ENCODE data around the gene TPM3. TPM values are rescaled to one million over a fixed set of nuclear protein-coding genes. Genes with fewer than 3 reads are reported as not detected.
"Not testable (repeated sequence)": the region's sequence is repeated elsewhere in the genome, so short reads cannot be mapped to it uniquely, and the experiment has no call there.

The TPM3 gene
- total RNA-seq, 1 donor from 2014 or later: 138 TPM

DNA sequence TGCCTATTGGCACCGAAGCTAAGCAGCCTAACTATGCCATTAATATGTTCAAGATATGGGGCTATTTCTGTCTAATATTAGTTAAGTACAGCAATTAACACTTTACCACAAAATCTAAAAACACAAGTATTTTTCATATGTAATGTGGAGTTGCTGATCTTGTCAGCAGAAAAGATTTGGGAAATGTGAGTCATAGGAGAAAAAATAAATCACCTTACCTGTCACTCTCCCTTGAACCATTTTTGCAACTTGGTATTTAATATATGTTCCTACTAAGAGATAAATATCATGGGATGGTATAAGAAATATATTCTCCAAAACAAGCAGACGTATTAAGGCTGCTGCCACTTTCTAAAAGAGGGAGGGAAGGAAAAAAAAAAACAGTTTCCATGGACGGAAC lies 54.0 kb downstream of the TPM3 start:
- Histone ChIP-seq H3K36me3 (no peaks in the 10 kb centered on the region), H3K9me3 (no peaks in the 10 kb centered on the region), H3K4me1 (peaks cover 15% of the 10 kb centered on the region), H3K27me3 (no peaks in the 10 kb centered on the region), H3K4me3 (no peak overlapping the region), H3K27ac (no peak overlapping the region)
- DNase-seq (ENCODE audit: extremely low spot score in 2 of 2): no peak
- intact Hi-C loops (cut with DNase I): no loop called here
- TF ChIP-seq POLR2AphosphoS5 (IDR thresholded peaks at IDR 0.05; ENCODE audit: insufficient read depth in 1 of 2, low read depth in 1 of 2) (peak in 1 of 2 donors; percentile 23), POLR2A (IDR thresholded peaks at IDR 0.05) (no peak)
- TF ChIP-seq, protein P1, sequence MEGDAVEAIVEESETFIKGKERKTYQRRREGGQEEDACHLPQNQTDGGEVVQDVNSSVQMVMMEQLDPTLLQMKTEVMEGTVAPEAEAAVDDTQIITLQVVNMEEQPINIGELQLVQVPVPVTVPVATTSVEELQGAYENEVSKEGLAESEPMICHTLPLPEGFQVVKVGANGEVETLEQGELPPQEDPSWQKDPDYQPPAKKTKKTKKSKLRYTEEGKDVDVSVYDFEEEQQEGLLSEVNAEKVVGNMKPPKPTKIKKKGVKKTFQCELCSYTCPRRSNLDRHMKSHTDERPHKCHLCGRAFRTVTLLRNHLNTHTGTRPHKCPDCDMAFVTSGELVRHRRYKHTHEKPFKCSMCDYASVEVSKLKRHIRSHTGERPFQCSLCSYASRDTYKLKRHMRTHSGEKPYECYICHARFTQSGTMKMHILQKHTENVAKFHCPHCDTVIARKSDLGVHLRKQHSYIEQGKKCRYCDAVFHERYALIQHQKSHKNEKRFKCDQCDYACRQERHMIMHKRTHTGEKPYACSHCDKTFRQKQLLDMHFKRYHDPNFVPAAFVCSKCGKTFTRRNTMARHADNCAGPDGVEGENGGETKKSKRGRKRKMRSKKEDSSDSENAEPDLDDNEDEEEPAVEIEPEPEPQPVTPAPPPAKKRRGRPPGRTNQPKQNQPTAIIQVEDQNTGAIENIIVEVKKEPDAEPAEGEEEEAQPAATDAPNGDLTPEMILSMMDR (IDR thresholded peaks at IDR 0.05): no peak

DNA sequence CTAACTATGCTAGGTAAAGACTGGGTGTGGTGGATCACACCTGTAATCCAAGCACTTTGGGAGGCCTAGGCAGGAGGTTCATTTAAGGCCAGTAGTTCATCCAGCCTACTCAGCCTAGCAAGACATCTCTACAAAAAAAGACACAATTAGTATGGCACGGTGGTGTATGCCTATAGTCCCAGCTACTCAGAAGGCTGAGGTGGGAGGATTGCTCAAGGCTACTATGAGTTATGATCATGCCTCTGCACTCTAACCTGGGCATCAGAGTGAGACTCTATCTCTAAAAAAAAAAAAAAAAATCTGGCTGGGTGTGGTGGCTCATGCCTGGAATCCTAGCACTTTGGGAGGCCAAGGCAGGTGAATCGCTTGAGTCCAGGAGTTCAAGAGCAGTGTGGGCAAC lies 58.6 kb downstream of the TPM3 start:
- Histone ChIP-seq H3K9me3 (no peaks in the 10 kb centered on the region), H3K27me3 (no peaks in the 10 kb centered on the region), H3K4me1 (no peaks in the 10 kb centered on the region), H3K36me3 (no peaks in the 10 kb centered on the region), H3K4me3 (no peak overlapping the region), H3K27ac (no peak overlapping the region)
- DNase-seq (ENCODE audit: extremely low spot score in 2 of 2): no peak
- intact Hi-C loops (cut with DNase I): no loop called here
- TF ChIP-seq POLR2A (IDR thresholded peaks at IDR 0.05): no peak
- TF ChIP-seq POLR2AphosphoS5 (IDR thresholded peaks at IDR 0.05; ENCODE audit: insufficient read depth in 1 of 2, low read depth in 1 of 2): no peak
- TF ChIP-seq, protein P1 (IDR thresholded peaks at IDR 0.05): no peak

DNA sequence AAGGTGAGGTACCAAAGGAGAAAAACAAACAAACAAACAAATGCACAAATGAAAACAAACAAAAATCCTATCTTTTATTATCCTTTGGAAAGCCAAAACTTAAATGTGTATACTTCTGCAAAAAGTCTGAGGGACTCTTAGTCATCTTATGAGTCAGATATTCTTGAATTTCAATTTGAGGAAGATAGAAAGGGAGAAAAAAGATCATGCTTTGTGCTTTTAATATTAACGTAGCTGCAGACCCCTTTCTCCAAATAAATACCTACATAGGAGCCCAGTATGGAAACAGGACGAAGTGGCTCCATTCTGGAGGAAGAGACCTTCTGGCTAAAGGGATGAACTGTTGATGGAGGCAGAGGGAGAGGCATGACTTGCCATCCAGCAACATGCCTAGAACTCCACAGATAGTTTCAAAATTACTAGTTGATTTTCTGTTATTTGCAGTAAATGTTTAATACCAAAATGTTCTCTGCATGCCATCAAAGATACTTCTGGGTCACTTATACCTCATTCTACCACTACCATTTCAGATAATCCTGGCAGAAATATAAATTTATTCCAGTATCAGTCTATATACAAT lies 62.4 kb downstream of the TPM3 start:
- TF ChIP-seq POLR2A (IDR thresholded peaks at IDR 0.05) (no peak), POLR2AphosphoS5 (IDR thresholded peaks at IDR 0.05; ENCODE audit: insufficient read depth in 1 of 2, low read depth in 1 of 2) (no peak)
- TF ChIP-seq, protein P1 (IDR thresholded peaks at IDR 0.05): no peak
- H3K27me3 ChIP-seq: no peaks in the 10 kb centered on the region
- no peaks in the 10 kb centered on the region for H3K4me1 ChIP-seq
- intact Hi-C loops (cut with DNase I): no loop called here
- H3K36me3 ChIP-seq: no peaks in the 10 kb centered on the region
- H3K27ac ChIP-seq: no peak overlapping the region
- no peaks in the 10 kb centered on the region for H3K9me3 ChIP-seq
- no peak overlapping the region for H3K4me3 ChIP-seq
- DNase-seq (ENCODE audit: extremely low spot score in 2 of 2): no peak

DNA sequence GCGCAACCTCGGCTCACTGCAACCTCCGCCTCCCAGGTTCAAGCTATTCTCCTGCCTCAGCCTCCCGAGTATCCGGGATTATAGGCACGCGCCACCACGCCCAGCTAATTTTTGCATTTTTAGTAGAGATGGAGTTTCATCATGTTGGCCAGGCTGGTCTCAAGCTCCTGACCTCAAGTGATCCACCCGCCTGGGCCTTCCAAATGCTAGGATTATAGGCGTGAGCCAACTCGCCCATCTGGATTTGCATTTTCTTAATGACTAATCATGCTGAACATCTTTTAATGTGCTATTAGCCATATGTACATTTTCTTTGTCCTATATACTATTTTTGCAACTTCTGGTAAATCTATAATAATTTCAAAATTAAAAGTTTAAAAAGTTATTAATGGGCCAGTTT lies 68.7 kb downstream of the TPM3 start:
- H3K27me3 ChIP-seq; H3K9me3 ChIP-seq; H3K4me3 ChIP-seq; DNase-seq (ENCODE audit: extremely low spot score in 2 of 2); intact Hi-C loops (cut with DNase I); H3K27ac ChIP-seq; H3K4me1 ChIP-seq; H3K36me3 ChIP-seq: not testable (repeated sequence)

DNA sequence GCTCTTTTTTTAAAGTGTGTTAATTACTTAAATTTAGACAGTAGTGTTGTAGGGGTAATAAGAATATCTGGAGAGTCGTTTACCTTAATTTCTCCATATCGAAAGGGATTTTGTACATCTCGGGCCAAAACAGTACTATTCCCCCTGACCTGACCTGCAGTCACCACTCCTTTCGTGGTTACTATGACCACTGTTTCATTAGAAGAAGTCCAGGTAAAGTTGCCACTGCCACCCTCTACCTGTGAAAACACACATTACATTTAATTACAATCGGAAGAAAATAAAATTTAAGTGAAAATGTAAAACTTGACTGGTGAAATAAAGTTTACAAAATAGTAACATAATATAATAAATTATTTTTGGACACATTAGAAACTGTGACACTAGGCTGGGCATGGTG lies 74.3 kb downstream of the TPM3 start:
- Histone ChIP-seq H3K4me1 (no peaks in the 10 kb centered on the region), H3K27ac (no peak overlapping the region), H3K9me3 (no peaks in the 10 kb centered on the region), H3K36me3 (no peaks in the 10 kb centered on the region), H3K4me3 (no peak overlapping the region), H3K27me3 (no peaks in the 10 kb centered on the region)
- intact Hi-C loops (cut with DNase I): no loop called here
- DNase-seq (ENCODE audit: extremely low spot score in 2 of 2): no peak
- TF ChIP-seq, protein P1 (IDR thresholded peaks at IDR 0.05): no peak
- TF ChIP-seq POLR2A (IDR thresholded peaks at IDR 0.05) (no peak), POLR2AphosphoS5 (IDR thresholded peaks at IDR 0.05; ENCODE audit: insufficient read depth in 1 of 2, low read depth in 1 of 2) (no peak)

Data from vagina (tissue), 2 donors.